Hippocampal formation (tissue), 2 donors: ENCODE results near the gene HNF1B.
"Not testable (repeated sequence)": the region's sequence is repeated elsewhere in the genome, so short reads cannot be mapped to it uniquely, and the experiment has no call there.

ENCODE experiments used
- DNase-seq, 2 donors: peaks; one replicate each; lab custom pipeline; 2025; lab: John Stamatoyannopoulos, UW

HNF1B gene

DNA sequence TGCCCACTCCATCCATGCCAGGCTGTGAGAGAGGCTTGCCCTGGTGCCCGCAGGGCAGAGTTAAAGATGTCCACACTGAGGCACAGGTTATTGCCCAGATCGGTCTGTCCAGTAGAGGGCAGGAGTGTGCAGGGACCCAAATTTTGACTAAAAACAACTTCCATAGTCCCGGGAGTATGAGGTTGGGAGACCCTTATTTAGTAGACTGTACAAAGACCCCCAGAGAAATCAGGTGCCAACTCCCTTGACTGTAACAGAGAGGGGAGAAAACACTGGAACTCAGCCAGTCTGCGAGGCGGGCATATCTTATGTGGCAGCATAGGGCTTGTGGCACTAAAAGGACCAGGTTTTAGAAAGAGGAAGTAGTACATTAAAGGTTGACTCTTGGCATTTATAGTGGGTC, 43.4 kb downstream of the HNF1B start:
- no peak for DNase-seq

DNA sequence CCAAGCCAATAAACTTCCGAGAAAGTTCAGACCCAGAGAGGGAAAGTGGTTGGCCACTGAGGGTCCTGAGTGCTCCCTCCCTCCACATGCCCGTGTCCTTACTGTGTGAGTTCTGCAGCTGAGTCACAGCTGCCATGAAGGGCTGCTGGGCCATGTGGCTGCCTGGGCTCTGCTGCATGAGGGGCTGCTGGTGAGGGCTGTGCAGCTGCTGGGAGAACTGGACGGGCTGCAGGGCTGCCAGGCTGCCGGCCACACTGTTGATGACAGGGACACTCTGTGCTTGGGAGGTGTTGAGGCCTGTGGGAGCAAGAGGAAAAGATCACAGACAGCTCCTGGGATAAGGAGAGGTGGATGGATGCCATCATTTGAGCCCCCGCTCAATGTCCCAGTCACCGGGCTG, 44.0 kb downstream of the HNF1B start:
- DNase-seq = no peak

DNA sequence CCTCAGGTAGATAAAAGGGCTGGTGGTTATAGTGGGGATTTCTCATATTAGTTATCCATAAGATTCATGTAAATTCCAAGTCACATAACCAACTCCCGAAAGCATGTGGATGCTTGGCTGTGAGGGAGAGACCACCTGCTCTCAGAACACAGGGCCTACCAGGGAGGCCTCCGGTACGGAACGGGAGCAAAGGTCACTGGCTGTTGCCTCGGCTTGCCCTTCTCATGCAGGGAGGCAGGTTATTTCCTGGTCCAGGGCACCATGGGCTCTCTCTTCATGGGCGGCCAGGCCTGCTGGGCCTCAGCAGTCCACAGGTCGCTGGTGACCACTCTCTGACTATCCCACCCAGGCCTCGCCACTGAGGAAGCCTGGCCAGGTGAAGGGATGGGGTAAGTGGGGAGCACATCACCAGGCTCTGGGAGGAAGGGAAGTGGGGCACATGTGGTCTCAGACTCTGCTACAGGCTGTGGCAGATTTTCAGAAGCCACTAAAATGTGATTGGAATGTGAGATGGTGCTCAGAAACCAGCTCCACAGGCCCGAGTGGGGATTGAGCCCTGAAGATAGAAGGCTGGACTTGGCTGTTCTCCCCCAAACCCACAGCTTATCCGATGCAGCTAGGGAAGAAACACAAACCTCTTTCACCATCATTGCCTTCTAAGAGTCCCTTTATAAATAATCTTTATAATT, 45.4 kb downstream of the HNF1B start:
- no peak for DNase-seq

DNA sequence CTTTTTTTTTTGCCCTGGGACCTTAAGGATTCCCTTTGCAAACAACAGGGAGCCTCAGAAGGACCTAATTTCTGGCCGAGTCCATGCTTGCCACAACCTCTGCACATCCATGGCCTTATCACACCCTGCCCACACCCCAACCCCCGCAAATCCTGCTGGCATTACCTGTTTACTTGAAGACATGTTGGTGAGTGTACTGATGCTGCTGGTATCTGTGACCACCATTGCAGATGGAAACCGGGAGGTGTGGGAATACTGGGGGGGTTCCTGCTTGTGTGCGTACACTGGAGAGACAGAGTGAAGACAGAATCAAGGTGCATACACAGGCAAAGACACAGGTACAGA, 46.0 kb downstream of the HNF1B start:
- no peak for DNase-seq

DNA sequence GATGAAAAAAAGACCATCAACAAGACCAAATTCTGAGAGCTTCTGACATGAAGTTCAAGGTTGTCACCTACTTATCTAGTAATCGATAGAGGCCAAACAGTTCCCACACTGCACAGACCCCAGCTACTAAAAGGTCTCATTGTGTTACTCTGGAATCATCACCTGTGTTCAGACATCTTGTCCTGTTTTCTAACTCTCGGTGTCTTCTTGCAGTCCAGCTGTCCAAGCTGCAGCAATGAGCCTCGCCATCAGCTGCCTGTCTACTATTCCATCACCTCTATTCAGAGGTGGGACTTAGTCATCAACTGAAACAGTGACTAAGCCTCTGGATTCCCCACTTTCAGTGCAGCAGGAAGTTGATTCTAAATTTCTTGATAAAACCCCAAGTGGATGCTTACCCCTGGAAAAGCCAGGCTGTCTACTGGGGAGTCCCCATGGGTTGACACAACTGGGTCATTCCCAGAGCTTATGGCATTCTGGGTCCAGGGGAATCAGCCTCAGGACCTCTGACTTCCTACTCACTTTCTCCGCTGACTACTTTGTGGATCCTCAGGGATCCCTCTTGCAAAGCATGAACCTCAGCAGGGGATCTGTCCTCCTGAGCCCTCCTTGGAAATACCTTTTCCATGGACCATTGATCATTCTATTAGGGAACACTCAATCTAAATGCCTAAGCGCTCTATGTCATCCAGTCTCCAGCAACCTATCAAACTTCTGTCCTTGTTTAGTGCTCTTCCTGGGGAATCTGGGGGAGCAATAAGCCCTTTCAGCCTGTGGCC, 46.5 kb downstream of the HNF1B start:
- DNase-seq = no peak

DNA sequence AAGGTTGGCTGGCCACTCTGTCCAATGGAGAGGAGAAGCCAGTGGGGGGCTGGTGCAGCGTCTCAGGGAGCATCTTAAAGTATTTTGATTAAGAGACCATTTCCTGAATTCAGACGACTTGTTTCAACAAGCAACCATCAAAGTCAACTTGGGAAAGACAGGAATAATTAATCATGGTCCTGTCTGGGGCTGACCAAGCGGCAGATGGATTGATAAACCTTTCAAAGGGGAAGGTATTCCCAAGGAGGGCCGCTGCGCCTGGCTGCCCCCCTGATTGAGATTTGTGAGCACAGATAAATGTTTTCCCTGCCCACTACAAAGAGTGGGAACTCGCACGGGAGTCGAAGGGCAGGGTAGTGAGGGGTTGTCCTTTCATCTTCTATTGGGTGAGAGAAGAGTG, 47.5 kb downstream of the HNF1B start:
- no peak for DNase-seq

DNA sequence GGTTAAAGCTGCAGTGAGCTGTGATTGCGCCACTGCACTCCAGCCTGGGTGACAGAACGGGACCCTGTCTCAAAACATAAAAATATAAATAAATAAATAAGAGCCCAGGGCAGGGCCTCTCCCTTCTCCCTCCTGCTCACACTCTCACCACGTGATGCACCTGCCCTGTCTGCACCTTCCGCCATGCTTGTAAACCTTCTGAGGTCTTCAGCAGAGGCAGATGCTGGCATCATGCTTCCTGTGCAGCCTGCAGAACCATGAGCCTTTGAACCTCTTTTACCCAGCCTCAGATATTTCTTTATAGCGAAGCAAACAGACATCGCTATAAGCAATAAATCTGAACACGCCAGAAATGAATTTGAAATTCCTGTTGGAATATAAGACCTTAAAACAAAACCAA, 48.5 kb downstream of the HNF1B start:
- no peak for DNase-seq

DNA sequence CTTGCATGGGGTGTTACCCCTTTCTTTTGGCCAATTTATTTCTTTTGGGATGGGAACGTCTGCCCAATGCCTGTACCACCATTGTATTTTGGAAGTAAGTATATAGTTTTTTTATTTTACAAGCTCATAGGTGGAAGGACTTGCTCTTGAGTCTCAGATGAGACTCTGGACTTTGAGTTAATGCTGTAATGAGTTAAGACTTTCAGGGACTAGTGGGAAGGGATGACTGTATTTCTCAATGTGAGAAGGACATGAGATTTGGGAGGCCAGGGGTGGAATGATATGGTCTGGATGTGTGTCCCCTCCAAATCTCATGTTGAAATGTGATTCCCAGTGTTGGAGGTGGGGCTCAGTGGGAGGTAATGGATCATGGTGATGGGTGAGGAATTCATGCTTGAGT, 49.1 kb downstream of the HNF1B start:
- no peak for DNase-seq

DNA sequence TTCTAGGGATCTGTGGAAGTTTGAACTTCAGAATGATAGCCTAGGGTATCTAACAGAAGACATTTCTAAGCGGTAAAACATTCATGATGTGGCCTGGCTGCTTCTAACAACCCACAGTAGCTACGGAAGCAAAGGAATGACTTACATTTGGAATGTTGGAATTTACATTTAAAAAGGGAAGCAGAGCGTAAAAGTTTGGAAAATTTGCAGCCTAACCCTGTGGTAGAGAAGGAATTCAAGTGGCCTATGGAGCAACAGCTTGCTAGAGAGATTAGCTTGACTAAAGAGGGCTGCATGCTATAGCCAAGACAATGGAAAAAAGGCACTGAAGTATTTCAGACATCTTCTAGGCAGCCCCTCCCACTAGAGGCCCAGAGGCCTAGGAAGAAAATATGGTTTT, 50.1 kb downstream of the HNF1B start:
- no peak for DNase-seq

DNA sequence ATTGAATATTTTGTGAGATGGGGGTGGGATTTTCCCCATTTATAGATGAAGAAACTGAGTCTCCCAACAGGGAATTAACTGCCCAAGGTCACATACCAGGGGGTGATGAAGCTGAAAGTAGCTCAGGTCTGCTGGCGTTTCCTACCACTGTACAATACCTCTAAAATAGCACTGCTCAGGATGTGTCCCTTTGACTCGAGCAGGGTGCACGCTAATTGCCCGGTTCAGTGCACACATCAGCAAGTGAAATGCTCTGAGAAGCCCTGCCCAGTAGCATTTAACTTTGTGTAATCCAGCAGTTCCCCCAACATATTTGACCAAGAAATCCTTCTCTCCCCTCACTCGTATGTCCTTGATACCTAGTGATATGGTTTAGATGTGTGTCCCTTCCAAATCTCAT, 51.5 kb downstream of the HNF1B start:
- no peak for DNase-seq

DNA sequence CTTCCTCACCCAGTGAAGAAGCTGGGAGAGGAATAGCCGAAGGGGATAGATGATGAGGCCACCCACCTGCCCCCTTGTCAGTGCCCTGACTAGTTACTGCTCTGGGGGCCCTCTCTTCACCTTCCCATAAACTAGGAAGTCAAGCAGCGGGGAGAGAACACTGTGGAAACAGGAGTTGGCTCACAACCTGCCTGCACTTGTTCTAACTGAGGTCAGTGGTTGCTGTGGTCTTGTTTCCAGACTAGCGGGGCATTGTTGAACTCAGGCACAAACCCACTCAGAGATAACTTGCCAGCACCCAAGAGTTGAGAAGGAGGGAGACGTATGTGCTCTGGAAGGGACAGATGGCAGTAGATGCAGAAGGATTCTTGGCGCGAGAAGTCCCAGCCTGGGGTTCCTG, 53.1 kb downstream of the HNF1B start:
- DNase-seq = no peak

DNA sequence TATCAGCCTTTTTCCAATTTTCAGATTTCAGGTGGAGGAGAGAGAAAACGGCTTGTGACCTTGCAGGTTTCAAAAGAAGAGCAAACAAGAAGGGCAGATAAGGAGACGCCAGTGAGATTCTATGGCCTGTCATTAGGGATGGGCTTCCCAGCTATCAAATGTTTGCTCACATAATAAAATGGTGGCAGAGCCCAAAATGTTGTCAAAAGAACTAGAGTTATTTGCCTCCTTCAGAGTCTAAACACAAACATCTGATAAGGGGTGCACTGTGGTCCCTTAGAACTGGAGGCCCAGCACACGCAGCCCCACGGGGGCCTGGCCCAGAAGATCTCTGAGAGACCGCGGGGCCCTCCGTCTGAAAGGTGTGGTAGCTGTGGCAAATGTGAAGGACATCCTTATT, 55.5 kb downstream of the HNF1B start:
- no peak for DNase-seq

DNA sequence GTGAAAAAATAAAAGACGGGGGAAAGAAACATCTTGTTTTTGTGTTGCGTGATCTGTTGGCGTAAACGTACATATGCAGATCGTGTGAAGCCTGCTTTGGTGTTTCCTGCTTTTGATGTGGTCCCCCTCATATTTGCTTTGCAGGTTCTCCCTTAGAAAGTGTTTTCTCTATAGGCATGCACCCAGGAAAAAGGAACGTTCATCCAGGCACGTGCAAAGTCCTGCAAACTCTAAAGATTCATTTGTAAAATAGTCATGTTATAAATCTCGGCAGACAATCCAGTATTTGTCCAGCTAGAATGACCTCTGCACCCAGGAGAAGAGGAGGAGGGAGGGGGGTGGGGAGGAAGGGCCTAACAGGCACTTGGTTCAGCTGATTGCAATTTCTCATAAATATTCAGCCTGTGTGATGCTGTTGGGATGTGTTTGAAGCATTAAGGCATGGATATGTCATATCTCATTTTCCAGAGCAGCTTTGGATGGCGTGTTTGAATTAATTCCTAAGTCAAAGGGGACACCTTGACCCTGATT, 61.3 kb downstream of the HNF1B start:
- DNase-seq = no peak

DNA sequence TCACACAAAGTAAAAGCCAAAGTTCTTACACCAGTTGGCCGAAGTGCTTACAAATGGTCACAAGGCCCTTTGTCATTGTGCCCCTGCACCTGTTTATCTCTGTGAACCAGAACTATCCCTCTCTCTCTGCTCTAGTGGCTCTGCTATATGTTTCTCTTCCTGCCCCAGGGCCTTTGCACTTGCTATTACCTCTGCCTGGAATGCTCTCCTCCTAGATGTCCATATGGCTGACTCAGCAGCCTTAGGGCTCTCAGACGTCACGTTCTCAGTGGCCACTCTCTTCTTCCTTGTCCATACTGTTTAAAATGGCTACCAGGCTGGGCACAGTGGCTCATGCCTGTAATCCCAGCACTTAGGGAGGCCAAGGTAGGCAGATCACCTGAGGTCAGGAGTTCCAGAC, 62.9 kb downstream of the HNF1B start:
- DNase-seq = no peak

DNA sequence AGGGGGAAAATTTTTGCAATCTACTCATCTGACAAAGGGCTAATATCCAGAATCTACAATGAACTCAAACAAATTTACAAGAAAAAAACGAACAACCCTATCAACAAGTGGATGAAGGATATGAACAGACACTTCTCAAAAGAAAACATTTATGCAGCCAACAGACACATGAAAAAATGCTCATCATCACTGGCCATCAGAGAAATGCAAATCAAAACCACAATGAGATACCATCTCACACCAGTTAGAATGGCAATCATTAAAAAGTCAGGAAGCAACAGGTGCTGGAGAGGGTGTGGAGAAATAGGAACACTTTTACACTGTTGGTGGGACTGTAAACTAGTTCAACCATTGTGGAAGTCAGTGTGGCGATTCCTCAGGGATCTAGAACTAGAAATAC, 64.9 kb downstream of the HNF1B start:
- not testable (repeated sequence) for DNase-seq

DNA sequence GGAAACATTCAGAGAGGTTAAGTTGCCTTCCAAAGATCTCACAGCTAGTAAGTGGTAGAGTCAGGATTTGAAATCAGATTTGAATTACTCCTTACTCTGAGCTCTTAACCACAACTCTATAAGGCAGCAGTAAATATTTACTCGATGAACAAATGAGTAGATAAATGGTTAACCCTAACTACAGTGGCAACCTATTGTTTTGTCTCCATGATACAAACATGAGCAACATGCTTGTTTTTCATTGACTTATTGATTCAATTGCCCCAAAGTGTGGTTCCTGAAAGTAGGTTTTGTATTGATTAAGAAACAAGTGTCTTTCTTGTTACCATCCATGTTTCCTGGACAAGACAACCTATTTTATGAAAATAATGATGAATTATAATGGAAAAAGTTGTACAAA, 66.8 kb downstream of the HNF1B start:
- DNase-seq = no peak

DNA sequence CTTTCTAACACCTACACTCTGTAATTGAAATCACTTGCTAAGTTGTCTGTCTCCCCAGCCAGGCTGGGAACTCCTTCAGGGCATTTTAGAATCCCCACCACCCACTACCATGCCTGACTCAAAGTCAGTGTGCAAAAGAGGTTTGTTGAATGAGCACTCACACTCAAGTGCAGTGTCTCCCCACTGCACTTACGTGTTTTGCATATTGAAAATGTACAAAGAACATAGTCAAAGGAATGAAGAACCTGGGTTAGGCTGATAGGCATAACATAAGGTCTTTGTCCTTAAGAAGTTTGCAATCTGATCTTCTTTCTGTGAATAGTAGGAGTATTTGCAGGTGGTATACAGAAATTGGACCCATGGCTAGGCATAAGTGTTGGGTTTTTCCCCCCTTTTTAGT, 67.8 kb downstream of the HNF1B start:
- DNase-seq = no peak

DNA sequence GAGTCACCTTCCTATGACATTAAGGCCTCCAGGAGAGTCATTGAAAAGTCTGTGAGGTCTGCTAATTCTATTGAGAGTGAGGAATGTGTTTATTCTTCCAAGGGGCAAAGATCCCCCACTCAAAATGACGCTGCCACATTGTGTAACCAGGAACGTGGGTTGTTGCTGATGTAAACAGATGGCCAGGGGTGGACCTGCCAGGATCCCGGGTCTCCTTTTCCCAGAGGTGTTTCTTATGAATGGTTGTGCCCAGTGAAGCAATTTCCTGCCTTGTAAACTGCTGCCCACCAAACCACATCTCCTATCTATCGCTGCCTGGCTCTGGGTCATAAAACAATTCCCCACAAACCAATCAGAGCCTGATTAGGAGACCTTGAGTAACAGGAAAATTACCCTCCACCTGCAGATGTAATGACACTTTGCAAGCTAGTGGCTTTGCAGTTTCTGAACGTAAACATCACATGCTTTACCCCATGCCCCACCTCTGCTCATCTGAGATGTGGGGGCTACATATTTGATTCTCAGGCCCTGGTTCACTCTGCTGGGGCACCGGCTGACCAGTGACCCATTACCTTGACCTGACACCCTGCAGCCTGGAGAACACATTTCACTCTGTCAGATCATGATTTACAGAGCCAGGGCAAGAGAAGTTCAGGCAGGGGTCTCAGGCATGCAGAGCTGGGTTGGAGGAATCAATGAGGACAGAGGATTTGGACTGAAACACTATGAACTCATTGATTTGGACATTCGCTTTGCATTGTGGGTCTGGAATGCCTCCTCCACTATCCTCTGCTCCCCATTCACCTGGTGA, 68.5 kb downstream of the HNF1B start:
- no peak for DNase-seq

DNA sequence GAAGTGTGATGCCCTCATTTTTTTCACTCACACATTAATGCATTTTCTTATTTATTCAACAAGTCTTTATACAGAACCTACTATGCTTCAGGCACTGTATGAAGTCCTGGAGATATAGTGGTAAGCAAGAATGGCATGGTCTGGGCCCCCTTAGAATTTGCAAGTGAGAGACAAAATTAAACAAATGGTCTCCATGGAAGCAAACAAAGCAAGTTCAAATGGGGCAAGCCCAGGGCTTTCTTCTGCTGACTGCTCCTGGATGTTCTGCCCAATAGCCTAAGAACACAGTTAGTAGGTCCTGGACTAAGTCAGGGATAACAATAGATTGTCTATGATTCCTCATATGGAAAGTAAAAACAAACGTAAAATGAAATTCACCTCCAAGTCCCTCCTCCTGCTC, 70.3 kb downstream of the HNF1B start:
- DNase-seq = no peak

DNA sequence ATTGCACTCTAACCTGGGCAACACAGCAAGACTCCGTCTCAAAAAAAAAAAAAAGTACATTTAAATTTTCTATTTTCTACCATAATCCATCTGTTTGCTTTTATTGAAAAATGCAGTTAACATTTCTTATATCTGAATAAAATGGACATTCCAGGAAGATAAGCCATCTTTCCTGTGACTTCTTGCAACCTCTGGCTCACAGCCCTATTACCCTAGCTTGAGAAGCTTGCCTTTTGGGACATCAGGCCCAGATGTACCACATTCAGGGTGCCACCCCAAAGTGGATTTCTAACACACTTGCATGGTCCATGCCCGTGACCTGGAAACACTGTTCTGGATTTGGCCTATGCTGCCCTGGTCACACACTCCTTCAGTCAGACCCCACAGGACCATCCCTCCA, 71.5 kb downstream of the HNF1B start:
- no peak for DNase-seq

DNA sequence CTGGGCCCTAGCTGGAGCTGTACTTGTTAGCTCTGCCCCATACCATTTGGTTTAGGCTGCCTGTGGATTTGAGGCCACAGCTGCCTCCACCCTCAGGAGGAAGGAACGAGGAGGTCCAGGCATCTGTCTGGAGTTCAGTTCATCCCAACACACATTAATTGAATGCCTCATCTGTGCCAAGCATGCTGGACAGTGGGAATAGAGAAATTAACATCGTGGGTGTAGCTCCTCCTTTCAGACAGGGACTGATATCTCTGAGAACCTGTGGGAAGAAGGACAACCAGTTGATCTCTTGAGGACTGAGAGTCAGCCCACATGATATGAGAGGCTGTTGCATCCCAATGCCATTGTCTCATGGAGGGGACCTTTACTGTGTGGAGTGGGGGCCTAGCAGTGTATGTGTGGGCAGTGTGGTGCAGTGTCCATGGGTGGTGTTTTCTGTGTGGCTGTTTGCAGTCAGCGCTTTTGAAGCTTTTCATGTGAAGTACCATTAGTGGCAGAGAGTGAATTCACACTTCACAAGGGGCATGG, 72.2 kb downstream of the HNF1B start:
- no peak for DNase-seq

DNA sequence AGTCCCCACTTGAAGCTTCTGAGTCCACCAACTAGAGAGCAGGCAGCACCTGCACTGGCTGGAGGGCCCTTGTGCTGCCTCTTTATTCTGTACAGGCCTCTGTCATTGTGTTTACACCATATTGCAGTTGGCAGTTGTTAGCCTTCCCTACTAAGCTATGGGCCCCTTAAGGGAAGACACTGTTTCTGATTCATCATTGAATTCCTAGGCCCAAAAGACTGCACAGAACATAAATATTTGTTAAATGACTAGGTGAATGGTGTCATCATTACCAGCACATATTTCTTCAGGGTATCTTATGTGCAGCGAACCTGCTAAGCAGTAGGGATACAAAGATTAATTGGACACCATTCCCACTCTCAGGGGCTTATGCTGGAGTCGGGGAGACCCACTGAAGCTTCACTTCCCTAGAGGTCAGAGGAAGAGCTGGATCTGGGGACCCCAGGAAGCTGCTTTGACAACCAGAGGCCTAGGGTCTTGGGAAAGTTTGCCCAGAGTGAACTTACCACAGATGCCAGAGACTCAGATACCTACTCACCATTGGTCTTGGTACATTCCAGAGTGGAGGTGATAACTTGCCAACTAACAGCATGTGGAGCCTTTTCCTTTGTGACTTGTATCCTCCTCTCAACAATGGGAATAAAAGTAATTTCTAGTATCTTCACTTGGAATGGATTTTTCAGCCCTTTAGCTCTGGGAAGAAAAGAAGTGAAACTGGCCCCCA, 72.9 kb downstream of the HNF1B start:
- no peak for DNase-seq
